NCI-H1417 (cell line): ENCODE data around the gene VAC14.
"Not testable (repeated sequence)": the region's sequence is repeated elsewhere in the genome, so short reads cannot be mapped to it uniquely, and the experiment has no call there.

Experiments used
- DNase-seq, 3 experiments: peaks; one replicate each; lab custom pipeline; 2025; lab: John Stamatoyannopoulos, UW

Gene VAC14

DNA sequence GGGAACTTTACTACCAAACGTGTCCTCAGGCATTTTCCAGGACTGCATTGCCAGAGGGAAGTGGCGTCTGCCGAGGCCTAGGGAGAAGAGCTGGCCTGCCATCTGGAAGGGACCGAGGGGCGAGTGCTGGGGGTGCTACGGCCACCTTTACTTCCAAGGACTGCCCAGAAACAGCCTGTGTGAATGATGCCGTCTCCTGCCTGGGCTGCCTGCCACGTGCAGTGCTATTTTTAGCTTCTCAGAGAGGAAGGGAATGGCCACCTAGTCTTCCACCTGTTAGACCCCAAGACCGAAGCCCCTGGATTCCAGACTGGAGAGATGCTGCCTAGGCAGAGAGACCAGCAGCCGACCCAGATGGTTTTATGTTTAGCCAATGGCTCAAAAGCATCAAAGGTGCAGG lies 57.2 kb downstream of the VAC14 start:
- DNase-seq: no peak

GRCh38 chr16:70742967-70743366 lies 58.0 kb downstream of the VAC14 start:
- DNase-seq: not testable (repeated sequence)

- DNase-seq: no peak
These were observed 59.2 kb downstream of the VAC14 start for GRCh38 chr16:70741783-70742125.

GRCh38 chr16:70740914-70741782 lies 59.8 kb downstream of the VAC14 start:
- no peak for DNase-seq

DNA sequence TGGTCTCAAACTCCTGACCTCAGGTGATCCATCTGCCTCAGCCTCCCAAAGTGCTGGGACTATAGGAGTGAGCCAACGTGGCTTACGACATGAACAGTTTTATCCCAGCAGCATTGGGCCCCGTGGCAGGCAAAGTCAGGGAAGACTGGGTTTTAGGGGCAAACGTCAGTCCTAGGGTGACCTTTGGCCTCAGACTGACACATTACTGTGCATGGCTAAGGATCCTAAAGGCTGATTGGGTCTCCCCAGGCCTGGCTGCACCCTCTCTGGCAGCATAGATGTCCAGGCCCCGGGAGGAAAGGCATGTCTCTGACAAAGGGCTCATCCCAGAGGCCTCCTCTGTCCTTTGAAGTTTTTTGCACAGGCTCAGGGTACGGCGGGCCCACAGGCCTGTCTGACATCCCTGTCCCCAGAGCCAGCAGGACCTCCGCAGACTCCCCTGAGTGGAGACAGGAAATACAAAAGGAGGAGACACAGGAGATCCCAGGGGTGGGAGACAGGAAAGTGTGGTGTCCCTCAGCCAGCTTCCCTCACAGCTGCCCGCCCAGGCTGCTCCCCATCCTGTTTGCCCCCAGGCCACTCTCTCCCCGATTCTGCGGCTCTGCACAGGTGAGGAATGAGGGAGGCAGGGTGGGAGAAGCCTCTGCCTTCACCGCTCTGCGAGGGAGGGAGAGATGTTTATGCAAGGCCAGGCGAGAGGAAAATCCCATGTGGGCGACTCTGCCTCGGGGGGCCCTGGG lies 60.6 kb downstream of the VAC14 start:
- DNase-seq: no peak

DNA sequence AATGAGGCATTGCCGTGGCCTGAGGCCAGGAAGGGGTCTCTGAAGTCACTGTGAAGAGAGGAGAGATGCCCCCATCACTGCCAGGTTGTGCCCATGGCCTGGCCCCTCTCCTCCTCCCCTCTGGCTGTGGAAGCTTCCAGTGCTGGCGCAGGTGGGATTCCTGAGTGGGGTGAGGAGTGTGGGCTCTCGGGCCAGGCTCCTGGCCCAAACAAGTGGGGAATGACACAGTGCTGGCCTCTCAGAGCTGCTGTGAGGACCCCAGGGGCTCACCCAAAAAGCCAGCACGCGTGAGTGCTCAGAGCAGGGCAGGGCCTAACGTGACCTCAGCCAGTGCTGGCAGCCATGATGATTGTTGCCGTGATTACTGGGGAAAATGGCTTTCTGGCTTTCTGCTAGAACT lies 61.6 kb downstream of the VAC14 start:
- DNase-seq: no peak

- DNase-seq: no peak
These were observed 62.6 kb downstream of the VAC14 start for GRCh38 chr16:70738083-70738977.

DNA sequence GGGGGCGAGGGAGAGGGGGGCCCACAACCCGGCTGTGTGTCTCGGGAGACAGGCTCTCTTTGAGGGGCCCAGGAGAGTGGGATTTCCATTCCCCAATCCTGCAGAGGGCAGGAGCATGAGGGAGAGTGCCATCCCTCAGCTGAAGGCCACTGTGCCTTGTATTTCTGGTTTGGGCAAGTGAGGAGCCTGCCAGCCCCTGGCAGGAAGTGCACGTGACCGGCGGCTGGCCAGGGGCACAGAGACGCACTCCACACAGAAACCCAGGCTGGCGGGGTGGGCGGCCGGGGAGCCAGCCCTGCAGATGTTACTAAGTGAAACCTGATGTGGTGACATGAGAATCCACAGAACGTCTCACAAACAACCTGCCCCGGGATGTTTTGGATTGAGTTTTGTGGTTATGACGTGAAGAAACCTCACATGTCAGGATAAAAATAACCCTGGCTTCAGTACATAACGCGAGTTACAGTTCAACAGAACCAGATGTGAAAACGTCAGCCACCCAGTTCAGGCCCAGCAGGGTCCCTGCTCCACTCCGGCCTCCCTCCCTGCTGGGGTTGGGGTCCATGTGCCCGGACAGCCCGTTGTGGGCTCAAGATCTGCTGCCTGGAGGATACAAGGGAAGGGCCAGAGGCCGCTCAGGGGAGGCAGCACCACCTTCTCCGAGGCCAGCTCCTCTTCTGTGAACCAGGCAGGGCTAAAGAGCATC lies 63.4 kb downstream of the VAC14 start:
- DNase-seq: no peak

GRCh38 chr16:70736465-70737376 lies 64.2 kb downstream of the VAC14 start:
- no peak for DNase-seq

DNA sequence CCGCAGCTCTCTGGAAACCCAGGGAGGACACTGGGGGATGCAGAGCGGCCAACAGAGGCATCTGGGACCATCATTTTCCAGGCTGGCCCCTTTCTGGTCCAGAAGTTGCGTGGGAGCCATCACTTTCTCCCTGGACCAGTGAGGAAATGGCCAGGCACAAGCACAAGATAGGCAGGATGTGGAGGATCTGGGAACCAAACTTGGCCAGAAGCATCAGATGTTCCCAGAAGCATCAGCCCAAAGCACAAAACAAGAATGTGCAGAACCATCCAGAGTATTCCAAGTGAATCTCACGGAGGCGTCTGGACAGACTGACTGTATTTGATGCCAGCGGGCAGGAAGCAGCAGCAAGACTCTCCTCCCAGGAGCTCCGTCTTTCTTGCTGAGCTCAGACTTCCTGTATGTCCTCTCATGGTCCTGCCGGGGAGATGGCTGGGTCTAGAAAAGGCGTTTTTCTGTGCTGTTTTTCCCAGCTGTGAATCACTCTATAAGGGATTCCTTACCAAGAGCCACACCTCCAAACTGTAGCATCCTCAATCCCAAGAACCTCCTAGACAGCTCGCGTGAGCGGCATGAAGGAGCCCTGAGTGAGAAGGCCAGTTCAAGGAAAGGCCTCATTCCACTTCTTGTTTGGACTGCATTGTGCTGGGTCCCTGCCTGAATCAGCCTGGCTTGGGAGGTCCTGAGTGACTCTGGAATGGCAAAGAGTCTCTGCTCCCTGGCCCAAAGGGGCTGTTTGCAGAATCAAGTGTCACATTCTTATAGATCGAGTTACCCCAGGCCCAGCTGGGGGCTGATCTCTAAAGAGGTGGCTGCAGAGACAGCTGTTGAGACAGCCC lies 65.6 kb downstream of the VAC14 start:
- no peak for DNase-seq

- no peak for DNase-seq
These were observed 66.3 kb downstream of the VAC14 start for GRCh38 chr16:70734522-70735095.

- DNase-seq: no peak
These were observed 70.0 kb downstream of the VAC14 start for GRCh38 chr16:70730944-70731343.

DNA sequence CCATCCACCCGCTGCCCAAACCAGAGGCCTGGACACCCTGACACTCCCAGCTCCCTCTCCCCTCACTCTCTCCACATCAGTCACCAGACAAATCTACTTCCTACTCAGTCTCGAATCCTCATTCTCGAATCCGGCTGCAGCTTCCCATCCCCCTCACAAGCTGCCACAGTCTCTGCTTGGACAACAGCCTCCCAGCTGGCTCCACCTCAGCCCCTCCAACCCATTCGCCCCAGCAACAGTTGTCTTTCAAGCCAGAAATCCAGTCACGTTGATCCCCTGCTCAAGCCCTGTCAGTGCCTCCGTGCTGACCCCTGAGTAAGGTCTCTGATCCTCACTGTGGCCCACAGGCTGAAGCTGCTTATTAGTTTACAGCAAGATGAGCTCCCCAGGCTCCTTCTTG lies 70.9 kb downstream of the VAC14 start:
- no peak for DNase-seq

- no peak for DNase-seq
These were observed 71.7 kb downstream of the VAC14 start for GRCh38 chr16:70729292-70729691.

DNA sequence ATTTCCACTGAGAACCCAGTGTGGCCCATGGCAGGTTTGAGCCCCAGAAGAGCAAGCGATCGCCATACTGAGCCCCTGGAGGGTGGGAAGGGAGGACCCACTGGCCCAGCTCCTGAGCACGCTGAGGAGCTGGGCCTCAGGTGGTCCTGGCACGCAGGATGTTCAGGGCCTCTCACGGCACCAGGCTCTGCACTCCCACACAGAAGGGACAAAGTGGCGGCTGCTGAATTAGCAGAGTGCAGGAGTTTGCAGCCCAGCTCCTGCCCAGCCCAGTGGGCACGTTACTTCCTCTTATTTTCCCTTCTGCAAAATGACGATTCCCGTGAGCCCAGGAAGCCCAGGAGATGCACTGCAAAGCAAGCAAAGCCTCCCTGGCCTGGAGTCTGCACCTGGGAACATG lies 72.8 kb downstream of the VAC14 start:
- DNase-seq: no peak

DNA sequence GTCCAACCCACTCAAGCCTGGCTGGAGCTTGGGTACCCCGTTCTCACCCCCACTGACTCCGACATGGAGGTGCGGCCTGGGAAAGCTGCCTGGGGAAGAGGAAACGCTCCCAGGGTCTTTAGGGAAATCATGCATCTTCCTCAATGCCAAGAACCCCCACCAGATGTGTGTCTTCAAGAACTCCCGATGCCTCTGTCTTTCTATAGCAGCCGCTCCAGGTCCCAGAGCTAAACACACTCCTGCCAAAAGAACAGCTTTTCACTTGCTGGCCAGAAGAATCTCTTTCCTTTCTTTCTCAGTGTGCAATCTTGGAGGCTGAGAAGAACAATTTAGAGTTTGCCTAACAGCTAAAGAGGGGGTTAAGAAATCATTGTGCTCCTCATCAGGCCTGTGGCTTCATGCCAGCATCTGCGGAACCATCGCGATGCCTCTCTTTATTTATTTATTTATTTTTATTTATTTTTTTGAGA lies 74.0 kb downstream of the VAC14 start:
- DNase-seq: no peak

DNA sequence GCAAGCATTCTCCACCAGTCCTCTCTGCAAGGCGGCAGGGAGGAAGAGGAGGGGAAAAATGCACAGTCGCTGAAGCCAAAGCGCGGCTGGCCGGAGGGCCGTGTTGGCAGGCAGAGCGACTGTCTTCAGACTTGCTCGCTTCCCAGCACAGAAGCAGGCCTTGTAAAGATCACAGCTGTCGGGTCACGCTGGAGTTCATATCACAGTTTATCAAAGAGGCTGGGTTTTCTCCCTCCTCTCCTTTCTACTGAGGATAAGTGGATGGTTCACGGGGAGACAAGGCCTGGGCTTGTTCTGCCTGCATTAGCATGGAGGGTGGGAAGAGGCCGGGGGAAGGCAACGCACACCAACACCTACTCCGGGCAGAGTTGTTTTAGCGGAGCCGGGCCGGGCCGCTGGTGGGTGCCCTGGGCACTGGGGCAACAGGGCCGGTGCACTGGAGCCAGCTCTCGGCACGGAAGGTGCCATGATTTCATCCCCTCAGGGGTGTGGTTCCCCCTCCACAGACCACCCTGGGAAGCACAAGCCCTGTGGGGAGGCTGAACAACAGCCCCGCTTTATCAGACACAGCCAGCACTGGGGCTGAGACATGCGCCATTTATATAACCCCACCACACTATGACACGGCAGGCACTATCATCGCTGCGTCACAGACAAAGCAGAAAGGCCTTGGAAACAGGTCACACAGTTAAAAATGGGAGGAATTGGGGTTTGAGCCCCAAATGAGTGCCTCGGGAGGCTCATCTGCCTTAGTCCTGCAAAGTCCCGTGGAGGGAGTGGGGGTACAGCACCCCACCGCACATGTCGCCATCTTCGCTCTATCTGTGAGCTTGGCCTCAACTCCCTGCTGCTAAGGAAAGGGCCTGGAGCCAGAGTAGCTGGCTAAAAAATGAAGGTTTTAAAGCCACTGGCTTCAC lies 74.8 kb downstream of the VAC14 start:
- DNase-seq: peak in 1 of 3 experiments; percentile 47
